Activated naive CD8-positive, alpha-beta T cell treated with anti-CD3 and anti-CD28 coated beads, Interleukin-2, amount 50 U/mL, for 16 hours (primary cell): ENCODE measurements around the gene TRPM2.
"Not testable (repeated sequence)": the region's sequence is repeated elsewhere in the genome, so short reads cannot be mapped to it uniquely, and the experiment has no call there.

ENCODE experiments used
- DNase-seq: peaks from one replicate; pipeline ENCODE4 v3.0.0-alpha.2; 2020; ENCODE audit warnings: low read depth, low spot score

TRPM2 gene

DNA sequence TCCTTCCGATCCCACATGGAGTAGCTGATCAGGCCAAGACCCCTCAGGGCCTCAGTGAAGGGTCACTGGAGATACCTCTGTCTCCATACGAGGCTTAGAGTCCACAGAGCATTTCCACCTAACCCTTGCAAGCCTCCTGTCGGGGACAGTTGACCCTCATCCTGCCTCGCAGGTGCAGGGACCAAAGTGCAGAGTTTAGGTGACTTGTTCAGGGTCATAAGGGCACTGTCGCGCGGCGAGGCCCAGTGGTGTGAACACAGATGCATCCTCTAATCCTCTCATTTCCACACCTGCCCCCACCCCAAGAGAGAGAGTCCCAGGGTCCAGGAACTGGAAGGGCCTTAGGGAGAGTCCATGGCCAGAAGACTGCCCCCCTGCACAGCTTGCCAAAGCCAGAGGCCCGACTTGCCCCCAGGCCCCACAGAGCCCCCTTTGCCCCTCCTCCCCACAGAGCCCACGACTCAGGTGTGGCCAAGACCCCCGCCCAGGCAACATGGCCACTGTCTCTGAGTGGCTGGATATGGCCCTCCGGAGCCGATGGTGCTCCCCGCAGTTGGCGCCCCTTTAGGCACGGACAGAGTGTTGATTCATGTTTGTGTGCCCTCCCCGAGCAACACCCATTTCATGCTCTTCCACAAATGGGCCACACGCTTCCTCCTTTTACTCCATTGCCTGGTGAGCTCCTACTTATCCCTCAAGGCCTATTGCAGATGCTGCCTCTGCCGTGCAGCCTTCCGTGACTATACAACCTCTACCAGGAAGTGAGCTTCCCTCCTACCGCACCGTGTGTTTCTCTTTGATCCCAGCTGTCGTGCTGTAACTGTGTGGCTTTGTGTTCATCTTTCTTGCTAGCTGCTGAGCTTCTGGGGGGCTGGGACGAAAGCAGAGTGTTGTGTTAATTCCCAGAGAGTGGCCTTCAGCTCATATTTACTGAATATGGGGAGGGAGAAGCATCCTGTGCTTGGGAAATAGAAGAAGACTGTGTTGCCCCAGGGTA is 1.7 kb downstream of the TRPM2 start:
- DNase-seq = no peak

DNA sequence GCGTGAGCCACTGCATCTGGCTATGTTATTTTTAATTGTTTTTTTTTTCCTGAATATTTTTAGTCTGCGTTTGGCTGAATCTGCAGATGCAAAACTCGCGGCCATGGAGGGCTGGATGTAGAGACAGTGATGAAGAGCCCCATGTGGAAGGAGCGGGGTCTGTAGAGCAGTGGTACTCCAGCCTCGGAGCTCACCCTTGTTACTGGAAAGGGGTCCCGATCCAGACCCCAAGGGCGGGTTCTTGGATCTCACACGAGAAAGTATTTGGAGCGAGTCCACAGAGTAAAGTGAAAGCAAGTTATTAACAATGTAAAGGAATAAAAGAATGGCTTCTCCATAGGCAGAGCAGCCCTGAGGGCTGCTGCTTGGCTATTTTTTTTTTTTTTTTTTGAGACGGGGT is 2.7 kb downstream of the TRPM2 start:
- no peak for DNase-seq

DNA sequence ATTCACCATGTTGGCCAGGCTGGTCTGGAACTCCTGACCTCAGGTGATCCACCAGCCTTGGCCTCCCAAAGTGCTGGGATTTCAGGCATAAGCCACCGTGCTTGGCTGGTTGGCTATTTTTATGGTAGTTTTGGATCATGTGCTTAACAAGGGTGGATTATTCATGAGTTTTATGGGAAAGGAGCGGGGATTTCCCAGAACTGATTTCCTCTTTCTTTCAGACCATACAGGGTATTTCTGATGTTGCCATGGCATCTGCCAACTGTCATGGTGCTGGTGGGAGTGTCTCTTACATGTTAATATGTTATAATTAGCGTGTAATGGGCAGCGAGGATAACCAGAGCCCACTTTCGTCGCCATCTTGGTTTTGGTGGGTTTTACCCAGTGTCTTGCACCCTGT is 3.2 kb downstream of the TRPM2 start:
- DNase-seq = no peak

DNA sequence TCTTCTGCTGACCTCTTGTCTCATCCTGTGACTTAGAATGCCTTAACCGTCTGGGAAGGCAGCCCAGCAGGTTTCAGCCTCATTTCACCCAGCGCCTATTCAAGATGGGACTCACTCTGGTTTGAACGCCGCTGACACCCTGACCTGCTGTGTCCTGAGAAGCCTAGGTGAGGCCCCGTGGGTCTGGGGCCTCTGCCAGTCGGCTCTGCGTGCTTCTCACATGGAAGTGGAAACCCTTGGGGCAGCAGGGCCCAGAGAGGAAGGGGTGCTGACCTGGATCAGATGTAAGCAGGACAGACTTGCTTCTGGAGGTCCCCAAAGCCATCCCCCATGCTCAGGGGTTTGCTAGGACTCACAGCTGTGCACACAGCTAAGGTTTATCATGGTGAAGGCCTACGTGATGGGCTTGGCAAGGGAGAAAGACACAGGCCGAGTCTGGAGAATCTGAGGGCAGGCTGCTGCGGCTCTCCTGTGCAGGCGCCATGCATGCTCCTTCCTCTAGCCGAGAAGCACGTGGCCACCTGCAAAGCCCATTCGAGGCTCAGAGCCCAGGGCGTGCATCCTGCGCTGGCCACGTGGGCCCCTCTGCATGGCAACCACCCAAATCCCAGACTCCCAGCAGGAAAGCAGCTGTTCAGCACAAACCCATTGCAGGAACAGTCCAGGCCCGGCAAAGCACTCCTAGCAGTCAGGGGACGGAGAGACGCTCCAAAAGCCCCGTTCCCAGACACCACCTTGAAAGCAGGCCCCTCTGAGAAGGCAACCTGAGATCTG is 3.8 kb downstream of the TRPM2 start:
- no peak for DNase-seq

DNA sequence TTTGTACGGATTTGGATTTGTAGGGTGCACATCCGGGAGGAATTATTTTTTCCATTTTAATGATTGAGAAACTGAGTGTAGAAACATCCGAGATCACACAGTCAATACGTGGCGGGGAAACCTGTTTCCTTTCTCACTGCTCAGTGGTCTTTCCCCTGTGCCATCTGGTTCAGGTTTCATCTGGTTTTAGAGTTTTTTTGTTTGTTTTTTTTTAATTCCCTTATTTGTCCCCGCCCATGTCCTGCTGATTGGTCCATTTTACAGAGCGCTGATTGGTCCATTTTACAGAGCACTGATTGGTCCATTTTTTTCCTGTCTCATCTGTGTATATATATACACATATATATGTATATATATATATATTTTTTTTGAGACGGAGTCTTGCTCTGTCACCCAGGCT is 6.0 kb downstream of the TRPM2 start:
- DNase-seq = no peak

DNA sequence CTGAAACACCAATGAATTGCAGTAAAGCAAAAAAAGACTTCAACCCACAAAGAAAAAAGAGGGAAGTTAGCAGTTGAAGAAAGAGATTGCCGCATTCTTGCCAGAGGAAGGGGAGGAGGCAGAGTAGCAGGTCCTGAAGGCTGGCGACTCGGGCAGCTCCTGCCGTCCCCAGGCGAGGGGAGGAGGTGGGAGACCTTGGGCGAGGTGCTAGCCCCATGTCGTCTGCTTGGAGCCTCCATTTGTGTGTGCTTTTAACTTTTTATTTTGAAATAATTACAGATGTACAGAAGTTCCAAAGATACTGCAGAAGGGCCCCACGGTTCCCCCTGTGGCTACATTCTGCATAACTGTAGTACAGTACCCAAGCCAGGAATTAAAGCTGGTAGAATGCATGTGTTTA is 6.7 kb downstream of the TRPM2 start:
- no peak for DNase-seq

DNA sequence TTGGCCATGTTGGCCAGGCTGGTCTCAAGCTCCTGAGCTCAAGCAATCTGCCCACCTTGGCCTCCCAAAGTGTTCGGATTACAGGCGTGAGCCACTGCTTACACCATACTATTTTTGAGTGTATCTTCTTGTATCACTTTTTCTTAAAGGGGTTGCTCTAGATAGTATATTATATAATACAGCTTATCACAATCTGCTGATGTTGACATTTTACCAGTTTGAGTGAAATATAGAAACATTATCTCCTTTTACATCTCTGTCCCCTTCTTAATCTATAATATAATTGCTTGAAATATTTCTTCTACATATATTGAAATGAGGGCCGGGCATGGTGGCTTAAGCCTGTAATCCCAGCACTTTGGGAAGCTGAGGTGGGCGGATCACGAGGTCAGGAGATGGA is 8.5 kb downstream of the TRPM2 start:
- DNase-seq = not testable (repeated sequence)

DNA sequence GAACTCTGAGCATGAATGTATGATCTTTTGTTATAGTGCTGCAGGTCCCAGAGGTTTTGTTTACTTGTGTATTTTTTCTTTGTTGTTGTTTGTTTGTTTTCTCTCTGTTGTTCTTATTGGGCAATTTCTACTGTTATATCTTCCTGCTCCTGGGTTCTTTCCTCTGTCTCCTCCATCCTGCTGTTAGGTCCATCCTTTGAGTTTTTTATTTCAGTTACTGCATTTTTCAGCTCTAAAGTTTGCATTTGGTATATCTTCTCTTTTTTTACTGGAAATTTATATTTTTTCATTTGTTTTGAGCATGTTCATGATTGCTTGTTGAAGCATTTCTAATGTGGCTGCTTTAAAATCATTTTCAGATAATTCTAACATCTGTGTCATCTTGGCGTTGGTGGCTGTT is 9.9 kb downstream of the TRPM2 start:
- DNase-seq = no peak

DNA sequence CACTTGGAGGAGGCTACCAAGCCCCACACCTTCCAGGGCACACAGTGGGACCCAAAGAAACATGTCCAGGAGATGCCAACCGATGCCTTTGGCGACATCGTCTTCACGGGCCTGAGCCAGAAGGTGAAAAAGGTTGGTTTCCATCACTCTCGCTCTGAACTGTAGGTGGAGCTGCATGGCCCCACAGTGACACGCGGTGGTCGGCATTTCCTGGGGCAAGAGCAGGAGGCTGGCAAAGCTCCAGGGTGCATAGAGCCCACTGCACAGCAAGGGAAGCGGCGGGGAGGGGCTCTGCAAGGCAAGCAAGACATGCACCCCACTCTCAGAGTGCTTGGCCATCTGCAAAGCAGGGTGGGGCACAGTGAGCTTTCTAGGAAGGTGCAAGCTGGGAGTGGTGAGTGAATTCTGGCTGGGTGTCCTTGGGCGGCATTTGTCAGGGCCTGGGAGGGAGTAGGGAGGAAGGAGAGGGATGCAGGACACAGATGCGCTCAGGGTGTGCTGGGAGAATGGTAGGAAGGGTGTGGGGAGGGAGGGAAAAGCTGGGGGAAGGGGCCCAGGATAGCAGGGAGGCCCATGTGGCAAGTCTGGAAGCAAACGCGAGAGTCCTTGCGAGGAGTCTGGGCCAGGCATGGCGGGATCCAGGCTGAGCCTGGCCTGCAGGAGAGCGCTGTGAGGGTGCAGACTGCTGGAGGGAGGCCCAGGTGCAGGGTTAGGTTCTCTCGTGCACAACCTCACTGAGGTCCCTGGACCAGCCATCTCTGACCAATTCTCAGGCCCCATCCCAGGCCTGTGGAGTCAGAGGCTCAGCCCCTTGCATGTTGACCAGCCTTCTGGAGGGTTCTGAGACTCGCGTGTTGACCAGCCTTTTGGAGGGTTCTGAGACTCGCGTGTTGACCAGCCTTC is 11.0 kb downstream of the TRPM2 start:
- DNase-seq = no peak

DNA sequence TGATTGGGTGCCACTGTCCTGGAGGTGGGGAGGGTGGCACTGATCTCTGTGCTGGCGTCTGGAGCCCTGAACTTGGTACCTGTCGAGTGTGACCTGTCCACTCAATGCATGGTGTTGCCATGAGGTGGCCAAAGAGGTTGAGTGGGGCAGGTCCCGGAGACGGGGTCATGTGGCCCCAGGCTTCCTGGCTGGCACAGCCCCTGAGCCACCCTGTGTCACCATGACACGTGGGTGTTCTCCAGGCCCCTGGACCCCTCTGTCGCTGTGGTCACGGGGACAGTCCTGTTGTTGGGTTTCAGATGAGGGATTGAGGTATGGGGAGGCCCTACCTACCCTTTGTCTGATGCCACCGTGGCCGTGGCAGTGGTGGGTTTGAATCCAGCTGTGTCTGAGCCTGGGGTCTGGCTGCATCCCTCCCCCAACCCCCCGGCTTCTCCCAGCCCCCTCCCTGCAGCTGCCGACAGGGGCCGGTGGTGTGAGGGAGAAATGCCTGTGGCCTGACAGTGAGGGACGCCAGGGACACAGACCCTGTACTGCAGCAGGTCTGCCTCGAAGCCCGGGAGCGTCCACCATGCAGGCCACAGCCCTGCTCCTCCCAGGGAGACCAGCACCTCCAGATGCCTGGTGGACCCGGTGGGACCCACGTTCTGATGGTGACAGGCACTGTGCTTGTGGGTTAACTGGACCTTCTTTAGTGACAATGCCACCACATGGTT is 12.0 kb downstream of the TRPM2 start:
- no peak for DNase-seq

DNA sequence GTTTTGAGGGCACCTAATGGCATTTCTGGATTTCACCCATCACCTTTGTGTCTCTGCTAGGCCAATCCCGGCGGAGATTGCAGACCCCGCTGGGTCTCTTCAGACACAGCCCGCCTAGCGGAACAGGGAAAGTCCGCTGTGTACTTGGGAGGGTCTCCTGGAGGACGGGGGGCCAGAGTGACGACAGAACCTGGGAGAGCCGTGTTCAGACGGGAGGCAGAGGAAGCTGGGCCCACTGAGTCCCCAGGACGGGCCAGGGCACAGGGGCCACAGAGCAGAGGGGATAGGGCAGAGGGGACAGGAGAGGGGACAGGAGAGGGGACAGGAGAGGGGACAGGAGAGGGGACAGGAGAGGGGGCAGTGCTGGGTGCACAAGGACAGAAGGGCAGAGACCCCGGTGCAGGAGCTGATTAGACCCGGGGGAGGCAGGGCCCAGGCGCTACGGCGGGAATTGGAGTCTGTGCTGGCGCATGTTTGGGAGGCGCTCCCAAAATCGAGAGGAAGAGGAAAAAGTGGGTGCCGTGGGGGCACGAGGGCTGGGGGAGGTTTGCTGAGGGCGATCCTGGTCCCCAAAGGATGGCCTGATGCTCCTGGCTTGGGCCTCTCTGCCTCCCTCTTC is 12.7 kb downstream of the TRPM2 start:
- no peak for DNase-seq

DNA sequence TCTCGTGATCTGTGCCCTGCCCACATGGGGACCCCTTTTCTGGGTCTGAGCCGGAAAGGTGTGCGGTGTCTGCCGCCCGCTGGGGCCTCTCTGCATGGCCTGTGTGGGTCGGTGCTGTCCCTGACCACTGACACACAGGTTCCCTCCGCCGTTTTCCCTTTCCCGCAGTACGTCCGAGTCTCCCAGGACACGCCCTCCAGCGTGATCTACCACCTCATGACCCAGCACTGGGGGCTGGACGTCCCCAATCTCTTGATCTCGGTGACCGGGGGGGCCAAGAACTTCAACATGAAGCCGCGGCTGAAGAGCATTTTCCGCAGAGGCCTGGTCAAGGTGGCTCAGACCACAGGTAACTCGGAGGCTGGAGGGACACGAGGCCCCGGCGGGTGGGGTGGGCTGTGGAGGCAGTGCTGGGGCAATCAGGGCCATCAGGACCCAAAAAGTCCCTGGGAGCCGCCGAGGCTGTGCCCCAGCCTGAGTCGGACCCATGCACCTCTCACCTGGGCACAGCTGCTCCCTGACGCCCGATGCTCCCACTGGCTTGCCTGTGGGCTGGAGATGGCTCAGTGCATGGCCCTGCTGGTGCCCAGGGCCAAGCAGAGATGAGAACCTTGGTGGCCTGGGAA is 13.3 kb downstream of the TRPM2 start:
- DNase-seq = no peak

DNA sequence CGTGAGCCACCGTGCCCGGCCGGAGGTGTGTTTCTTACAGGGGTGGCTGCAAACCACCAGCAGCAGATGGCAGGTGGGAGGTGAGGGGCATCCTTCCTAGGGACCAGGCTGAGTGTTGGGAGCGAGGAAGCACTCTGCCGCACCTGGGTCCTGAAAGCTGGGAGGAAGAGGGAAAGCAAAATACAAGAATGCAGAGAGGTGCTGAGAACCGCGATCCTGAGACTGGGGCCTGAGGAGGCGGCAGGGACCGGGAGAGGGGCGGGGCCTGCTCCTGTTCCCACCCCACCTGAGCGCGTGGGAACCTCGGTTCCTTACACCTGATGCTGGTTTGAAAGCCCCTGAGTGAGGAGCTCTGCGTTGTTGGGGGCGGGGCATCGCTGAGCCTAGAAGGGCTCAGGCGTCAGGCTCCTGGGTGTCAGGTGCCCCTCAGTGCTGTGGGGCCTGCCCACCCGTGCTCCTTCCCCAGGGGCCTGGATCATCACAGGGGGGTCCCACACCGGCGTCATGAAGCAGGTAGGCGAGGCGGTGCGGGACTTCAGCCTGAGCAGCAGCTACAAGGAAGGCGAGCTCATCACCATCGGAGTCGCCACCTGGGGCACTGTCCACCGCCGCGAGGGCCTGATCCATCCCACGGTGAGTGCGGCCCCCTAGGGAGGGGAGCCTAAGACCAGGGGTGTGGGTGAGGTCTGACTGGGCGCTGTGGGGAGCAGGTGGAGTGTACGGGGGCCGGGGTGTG is 15.5 kb downstream of the TRPM2 start:
- no peak for DNase-seq

DNA sequence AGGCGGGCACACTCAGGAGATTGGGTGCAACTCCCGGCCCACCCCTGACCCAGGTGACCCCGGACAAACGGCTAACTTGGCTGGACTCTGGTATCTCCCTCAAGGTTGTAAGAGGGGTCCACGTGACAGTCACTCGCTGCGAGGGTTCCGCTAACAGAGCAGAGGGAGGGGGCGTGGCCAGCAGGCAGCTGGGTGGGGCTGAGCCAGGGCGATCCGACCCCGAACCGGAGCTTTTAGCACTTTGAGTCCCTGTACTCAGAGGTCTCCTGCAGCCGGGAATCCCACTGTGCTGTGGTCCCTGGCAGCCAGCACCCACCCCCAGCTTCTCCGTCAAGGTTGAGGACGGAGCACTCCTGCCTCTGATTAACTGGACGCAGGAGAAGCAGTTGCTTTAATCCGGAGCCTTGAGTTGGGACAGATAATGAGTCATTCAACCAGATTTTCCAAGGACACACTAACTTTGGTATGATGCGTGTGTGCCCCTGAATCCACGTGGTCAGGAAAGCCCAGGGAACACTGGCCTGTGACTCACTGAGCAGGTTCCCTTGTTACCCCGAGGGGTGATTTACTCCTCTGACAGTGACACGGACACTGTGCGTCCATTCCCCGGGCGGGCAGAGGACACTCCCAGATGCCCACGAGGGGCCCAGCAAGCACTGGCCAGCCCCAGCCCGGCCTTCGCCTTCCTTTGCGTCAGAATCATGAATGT is 16.8 kb downstream of the TRPM2 start:
- no peak for DNase-seq

DNA sequence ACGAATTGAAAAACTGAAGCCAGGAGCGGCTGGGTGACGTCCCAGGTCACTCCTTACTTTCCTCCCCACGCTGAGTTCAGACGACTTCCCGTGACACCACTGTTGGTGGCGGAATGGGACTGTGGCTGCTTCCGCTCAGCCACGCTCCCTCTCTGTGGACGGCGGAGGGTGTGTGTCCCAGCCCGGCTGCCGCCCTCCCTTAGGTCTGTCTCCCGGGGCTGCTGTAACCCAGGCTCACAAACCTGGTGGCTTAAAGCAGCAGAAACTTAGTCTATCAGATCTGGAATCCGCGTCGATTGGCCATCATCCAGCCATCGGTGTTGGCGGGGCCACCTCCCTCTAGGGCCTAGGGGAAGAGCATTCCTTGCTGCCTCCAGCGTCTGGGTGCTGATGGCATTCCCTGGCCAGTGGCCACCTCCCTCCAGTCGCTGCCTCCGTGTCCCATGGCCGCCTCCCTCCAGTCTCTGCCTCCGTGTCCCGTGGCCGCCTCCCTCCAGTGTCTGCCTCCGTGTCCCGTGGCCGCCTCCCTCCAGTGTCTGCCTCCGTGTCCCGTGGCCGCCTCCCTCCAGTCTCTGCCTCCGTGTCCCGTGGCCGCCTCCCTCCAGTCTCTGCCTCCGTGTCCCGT is 17.5 kb downstream of the TRPM2 start:
- DNase-seq = no peak

DNA sequence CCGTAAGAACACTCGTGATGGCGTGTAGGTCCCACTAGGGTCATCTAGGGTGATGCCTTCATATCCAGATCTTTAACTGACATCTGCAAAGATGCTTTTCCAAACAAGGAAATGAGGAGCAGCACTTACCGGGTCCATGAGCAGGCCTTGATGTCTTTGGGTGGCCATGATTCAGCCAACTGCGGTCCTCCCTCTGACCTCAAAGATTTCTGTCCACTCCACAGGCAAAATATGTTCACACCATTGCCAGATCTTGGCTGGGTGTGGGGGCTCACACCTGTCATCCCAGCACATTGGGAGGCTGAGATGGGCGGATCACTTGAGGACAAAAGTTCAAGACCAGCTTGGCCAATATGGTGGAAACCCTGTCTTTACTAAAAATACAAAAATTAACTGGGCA is 18.2 kb downstream of the TRPM2 start:
- no peak for DNase-seq

DNA sequence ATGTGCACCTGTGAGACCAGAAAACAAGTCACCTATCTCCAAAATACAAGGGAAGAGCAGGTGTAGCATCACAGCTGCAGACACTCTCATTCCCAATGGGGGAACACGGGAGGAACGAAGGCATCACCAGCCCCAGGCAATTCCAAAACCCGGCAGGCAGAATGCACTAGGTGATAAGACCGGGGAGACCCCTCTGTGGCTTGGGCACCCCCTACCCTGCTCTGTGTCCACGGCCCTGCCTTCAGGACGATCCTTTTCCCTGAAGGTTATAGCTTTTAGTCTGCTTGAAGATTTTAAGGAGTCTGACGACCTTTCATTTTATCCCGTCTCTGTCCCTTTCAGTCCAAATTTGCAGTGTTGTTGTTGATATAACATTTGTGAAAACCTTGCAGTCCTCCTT is 19.2 kb downstream of the TRPM2 start:
- DNase-seq = no peak

DNA sequence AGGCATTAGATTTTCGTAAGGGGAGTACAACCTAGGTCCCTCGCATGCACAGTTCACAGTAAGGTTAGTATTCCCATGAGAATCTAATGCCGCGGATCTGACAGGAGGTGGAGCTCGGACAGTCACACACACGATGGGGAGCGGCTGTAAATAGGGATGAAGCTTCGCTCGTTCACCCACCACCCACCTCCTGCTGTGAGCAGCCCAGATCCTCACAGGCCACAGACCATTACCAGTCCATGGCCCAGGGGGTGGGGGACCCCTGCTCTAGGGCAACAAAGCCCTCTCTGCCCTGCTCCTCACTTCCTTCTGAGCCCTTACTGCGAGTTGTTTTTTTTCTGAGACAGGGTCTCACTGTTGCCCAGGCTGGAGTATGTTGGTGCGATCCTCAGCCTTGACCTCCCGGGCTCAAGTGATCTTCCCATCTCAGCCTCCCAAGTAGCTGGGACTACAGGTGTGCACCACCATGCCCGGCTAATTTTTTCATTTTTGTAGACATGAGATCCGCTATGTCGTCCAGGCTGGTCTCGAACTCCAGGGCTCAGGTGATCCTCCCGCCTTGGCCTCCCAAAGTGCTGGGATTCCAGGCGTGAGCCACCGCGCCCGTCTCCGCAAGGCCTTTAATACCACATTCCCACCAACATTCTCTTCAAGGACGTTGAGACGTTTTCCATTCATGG is 21.3 kb downstream of the TRPM2 start:
- no peak for DNase-seq
